IMR-90 (cell line): Measurements from ENCODE around the gene SERPINA6. TPM values are rescaled to one million over a fixed set of nuclear protein-coding genes. Genes with fewer than 3 reads are reported as not detected.

Source experiments
- ATAC-seq: fragments of 200-7000 bp; cut with Tn5 transposase; 2 replicates; pipeline ENCODE4 v1.9.1; 2020; ENCODE audit warnings: low read depth, mild to moderate bottlenecking, moderate library complexity
- BruUV-seq: library from RNA; stranded (reverse); fragments of 400-500 nt; replicated peaks from 2 replicates; lab custom pipeline; 2021; lab: Mats Ljungman, UMichigan
- CTCF ChIA-PET: fragments of 300-600 bp; formaldehyde crosslinking; extraction: SDS; loops from one replicate; lab custom pipeline; 2021; ENCODE audit warnings: antibody characterized with exemption; lab: Yijun Ruan, JAX
- POLR2A ChIA-PET: fragments of 300-600 bp; sonication (Branson Sonifier 250); formaldehyde crosslinking; loops from one replicate; lab custom pipeline; 2022; ENCODE audit warnings: antibody characterized with exemption; ENCODE audit not compliant: unreplicated experiment; lab: Charles Lee
- DNase-seq: peaks from one replicate; pipeline ENCODE4 v3.0.0; 2013
- H2AFZ ChIP-seq: replicated peaks from 2 replicates; pipeline ENCODE3; 2013; ENCODE audit warnings: low read length, mild to moderate bottlenecking; ENCODE audit not compliant: poor library complexity
- H2AK5ac ChIP-seq: 2 replicates; pipeline ENCODE4 v1.6.1; 2013; ENCODE audit warnings: low read depth, low read length, inconsistent platforms
- H2AK9ac ChIP-seq: replicated peaks from 2 replicates; pipeline ENCODE3; 2013; ENCODE audit warnings: mild to moderate bottlenecking, low read depth, low read length, moderate library complexity; ENCODE audit not compliant: poor library complexity
- H2BK120ac ChIP-seq: 2 replicates; pipeline ENCODE4 v1.6.1; 2013; ENCODE audit warnings: low read depth, low read length, inconsistent platforms
- H2BK15ac ChIP-seq: 3 replicates; pipeline ENCODE4 v1.6.1; 2013; ENCODE audit warnings: low read depth, low read length, inconsistent platforms
- H2BK20ac ChIP-seq: 2 replicates; pipeline ENCODE4 v1.6.1; 2013; ENCODE audit warnings: low read depth, mild to moderate bottlenecking, inconsistent platforms, low read length, moderate library complexity
- H2BK5ac ChIP-seq: 2 replicates; pipeline ENCODE4 v1.6.1; 2013; ENCODE audit warnings: mild to moderate bottlenecking, low read depth, low read length, inconsistent platforms; ENCODE audit not compliant: poor library complexity, severe bottlenecking
- H3K14ac ChIP-seq: replicated peaks from 2 replicates; pipeline ENCODE4 v1.6.1; 2013; ENCODE audit warnings: low read depth, low read length, inconsistent platforms
- H3K18ac ChIP-seq: 2 replicates; pipeline ENCODE4 v1.6.1; 2013; ENCODE audit warnings: low read depth, low read length, control low read depth
- H3K23ac ChIP-seq: 2 replicates; pipeline ENCODE4 v1.6.1; 2013; ENCODE audit warnings: low read depth, low read length, inconsistent platforms
- H3K27ac ChIP-seq: 2 replicates; pipeline ENCODE4 v1.5.1; 2013; ENCODE audit warnings: mild to moderate bottlenecking, control low read depth, low read length; ENCODE audit not compliant: insufficient read depth
- H3K27me3 ChIP-seq: 2 replicates; pipeline ENCODE4 v1.6.1; 2013; ENCODE audit warnings: low read length; ENCODE audit not compliant: control insufficient read depth, insufficient read depth
- H3K36me3 ChIP-seq: 2 replicates; pipeline ENCODE4 v1.6.1; 2013; ENCODE audit warnings: low read length, mixed read lengths; ENCODE audit not compliant: control insufficient read depth, insufficient read depth
- H3K4ac ChIP-seq: 2 replicates; pipeline ENCODE4 v1.6.1; 2013; ENCODE audit warnings: low read depth, low read length, inconsistent platforms
- H3K4me1 ChIP-seq: 2 replicates; pipeline ENCODE4 v1.6.1; 2013; ENCODE audit warnings: low read length, mixed read lengths; ENCODE audit not compliant: control insufficient read depth, insufficient read depth
- H3K4me2 ChIP-seq: 2 replicates; pipeline ENCODE4 v1.6.1; 2013; ENCODE audit warnings: low read depth, mild to moderate bottlenecking, control low read depth, low read length, moderate library complexity
- H3K4me3 ChIP-seq: 2 replicates; pipeline ENCODE4 v1.5.1; 2013; ENCODE audit warnings: low read depth, mild to moderate bottlenecking, control low read depth, low read length, moderate library complexity; ENCODE audit not compliant: insufficient read depth
- H3K56ac ChIP-seq: 2 replicates; pipeline ENCODE4 v1.6.1; 2013; ENCODE audit warnings: low read length, inconsistent platforms; ENCODE audit not compliant: insufficient read depth; ENCODE audit errors: extremely low read depth
- H3K79me1 ChIP-seq, 2 experiments: 2 replicates each; pipeline ENCODE4 v1.6.1; 2013; ENCODE audit warnings: low read length in 2 of 2, inconsistent platforms in 1 of 2, low read depth in 1 of 2
- H3K9ac ChIP-seq: 2 replicates; pipeline ENCODE4 v1.6.1; 2013; ENCODE audit warnings: low read depth, low read length, control low read depth
- H3K9me1 ChIP-seq: 2 replicates; pipeline ENCODE4 v1.6.1; 2013; ENCODE audit warnings: low read length, inconsistent platforms; ENCODE audit not compliant: insufficient read depth
- H3K9me3 ChIP-seq: 2 replicates; pipeline ENCODE4 v1.6.1; 2013; ENCODE audit warnings: low read length; ENCODE audit not compliant: control insufficient read depth, insufficient read depth
- H4K20me1 ChIP-seq: 2 replicates; pipeline ENCODE4 v1.6.1; 2013; ENCODE audit warnings: low read length, inconsistent platforms; ENCODE audit not compliant: insufficient read depth
- H4K5ac ChIP-seq: 2 replicates; pipeline ENCODE4 v1.6.1; 2013; ENCODE audit warnings: mild to moderate bottlenecking, low read depth, low read length, control low read depth
- H4K8ac ChIP-seq, 2 experiments: 2 replicates each; pipeline ENCODE4 v1.6.1; 2013; ENCODE audit warnings: low read depth in 2 of 2, low read length in 2 of 2, control low read depth in 1 of 2, inconsistent platforms in 1 of 2
- H4K91ac ChIP-seq: 2 replicates; pipeline ENCODE4 v1.6.1; 2013; ENCODE audit warnings: low read depth, low read length, inconsistent platforms; ENCODE audit not compliant: insufficient read depth
- BHLHE40 ChIP-seq: fragments of 150-350 bp; IDR thresholded peaks from 2 replicates; pipeline ENCODE4 v1.6.1; 2016; ENCODE audit warnings: mild to moderate bottlenecking, low read depth, low read length
- CEBPB ChIP-seq: IDR thresholded peaks from 2 replicates; pipeline ENCODE4 v1.6.1; 2012; ENCODE audit warnings: low read depth, low read length, improper control_type of control experiment
- CHD1 ChIP-seq: IDR thresholded peaks from 2 replicates; pipeline ENCODE4 v1.6.1; 2012; ENCODE audit warnings: low read depth, low read length, improper control_type of control experiment
- FOS ChIP-seq: fragments of 150-350 bp; IDR thresholded peaks from 2 replicates; pipeline ENCODE4 v1.6.1; 2016; ENCODE audit warnings: low read depth, low read length
- MAFK ChIP-seq: IDR thresholded peaks from 2 replicates; pipeline ENCODE4 v1.6.1; 2012; ENCODE audit warnings: low read depth, low read length, improper control_type of control experiment
- MAZ ChIP-seq: IDR thresholded peaks from 2 replicates; pipeline ENCODE4 v1.6.1; 2012; ENCODE audit warnings: low read depth, mild to moderate bottlenecking, low read length, improper control_type of control experiment, moderate library complexity, borderline replicate concordance
- MXI1 ChIP-seq: IDR thresholded peaks from 2 replicates; pipeline ENCODE4 v1.6.1; 2012; ENCODE audit warnings: low read depth, mild to moderate bottlenecking, low read length, moderate library complexity, borderline replicate concordance
- NFE2L2 ChIP-seq: fragments of 150-350 bp; IDR thresholded peaks from 2 replicates; pipeline ENCODE4 v1.6.1; 2016; ENCODE audit warnings: low read depth, mild to moderate bottlenecking, low read length
- POLR2A ChIP-seq: IDR thresholded peaks from 2 replicates; pipeline ENCODE4 v1.6.1; 2012; ENCODE audit warnings: mild to moderate bottlenecking, low read depth, low read length
- RAD21 ChIP-seq: IDR thresholded peaks from 2 replicates; pipeline ENCODE4 v1.6.1; 2012; ENCODE audit warnings: low read length, improper control_type of control experiment
- RCOR1 ChIP-seq: IDR thresholded peaks from 2 replicates; pipeline ENCODE4 v1.6.1; 2012; ENCODE audit warnings: mild to moderate bottlenecking, low read length, improper control_type of control experiment; ENCODE audit not compliant: insufficient replicate concordance
- RFX5 ChIP-seq: IDR thresholded peaks from 2 replicates; pipeline ENCODE4 v1.8.0; 2012; ENCODE audit warnings: low read depth, mild to moderate bottlenecking, low read length, moderate library complexity
- SMC3 ChIP-seq: fragments of 150-350 bp; IDR thresholded peaks from 2 replicates; pipeline ENCODE4 v1.6.1; 2016; ENCODE audit warnings: low read depth, mild to moderate bottlenecking, antibody characterized with exemption, low read length, moderate library complexity
- USF2 ChIP-seq: fragments of 150-350 bp; IDR thresholded peaks from 2 replicates; pipeline ENCODE4 v1.6.1; 2017; ENCODE audit warnings: mild to moderate bottlenecking, antibody characterized with exemption, low read length, low read depth
- WGBS, 2 experiments: methylation state at CpG; one replicate each; pipeline versions ENCODE4 v1.1.5 to v1.1.7; 2013; ENCODE audit warnings: missing lambda C conversion rate in 2 of 2; ENCODE audit not compliant: insufficient read length in 1 of 2; ENCODE audit errors: extremely low coverage in 2 of 2; 5-methylcytosine and 5-hydroxymethylcytosine counted together
- dilution Hi-C: fragments of 300-500 bp; cut with HindIII; formaldehyde crosslinking; loops from one replicate; pipeline ENCODE4 v1.14.3; 2018; ENCODE audit warnings: low sequenced_read_pairs; ENCODE audit not compliant: unreplicated experiment
- in situ Hi-C: fragments of 300-500 bp; cut with MboI; formaldehyde crosslinking; loops from 3 replicates; pipeline ENCODE4 v1.14.3; 2019; ENCODE audit warnings: low sequenced_read_pairs, inconsistent platforms, mixed read lengths
- intact Hi-C: fragments of 100-400 bp; cut with micrococcal nuclease; formaldehyde crosslinking; loops from 2 replicates; pipeline ENCODE4 v1.10.0; 2022
- polyA plus RNA-seq, 3 experiments: library from polyadenylated mRNA; depleted of rRNA; stranded (reverse); fragments of >200 nt; gene quantifications; 2 replicates each; pipeline ENCODE4 v1.2.3, GENCODE V29; 2012; ENCODE audit warnings: low replicate concordance in 1 of 3
- total RNA-seq: library from RNA; depleted of rRNA; stranded (reverse); fragments of >200 nt; gene quantifications from 2 replicates; pipeline ENCODE4 v1.2.3, GENCODE V29; 2012
- TF ChIP-seq, protein P1 (sequence below): conservative IDR thresholded peaks from 2 replicates; pipeline ENCODE4 v1.5.1; 2012; ENCODE audit warnings: mild to moderate bottlenecking, low read depth, low read length, improper control_type of control experiment

The SERPINA6 gene
- total and polyA plus RNA-seq, 2 of the 4 experiments (the other 2 are of a cell fraction), result not detected

DNA sequence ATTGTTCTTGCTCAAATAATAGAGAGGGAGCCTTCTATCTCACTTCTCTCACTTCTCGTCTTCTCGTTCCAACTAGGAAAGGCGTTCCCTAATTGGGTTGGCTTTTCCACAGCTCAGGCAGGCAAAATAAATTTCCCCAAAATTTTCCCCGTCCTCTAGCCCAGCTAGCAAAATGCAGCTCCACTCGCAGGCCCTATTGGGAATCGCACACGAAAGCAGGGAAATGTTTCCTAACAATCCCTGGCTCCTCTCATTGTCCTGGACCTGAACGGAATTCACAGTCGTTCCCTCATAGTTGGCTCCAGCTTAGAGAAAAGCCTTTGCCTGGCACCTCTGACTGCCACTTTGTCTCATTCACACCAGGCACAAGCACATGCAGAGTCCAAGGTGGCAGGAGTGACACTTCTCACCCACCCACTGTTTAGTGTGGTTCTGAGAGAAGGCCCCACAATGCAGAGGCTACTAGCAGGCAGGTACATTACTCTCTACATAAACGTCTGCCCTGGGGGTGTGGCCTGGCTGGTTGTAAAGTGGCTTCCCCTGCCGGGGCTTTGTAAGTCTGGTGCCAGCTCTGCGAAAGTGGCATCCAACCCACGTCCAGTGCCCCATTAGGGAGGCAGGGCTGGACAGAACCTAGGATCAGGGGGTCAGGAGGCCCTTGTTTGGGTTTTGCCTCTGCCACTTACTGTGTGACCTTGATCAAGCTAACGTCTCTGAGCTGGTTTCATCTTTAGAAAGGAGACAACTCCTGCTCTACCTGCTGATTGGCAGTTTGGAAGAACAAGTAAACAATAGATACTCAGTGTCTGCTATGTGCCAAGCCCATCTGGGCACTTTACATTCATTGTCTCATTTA lies 34.3 kb downstream of the SERPINA6 start:
- Histone ChIP-seq H4K5ac (no peak overlapping the region), H3K56ac (no peak overlapping the region), H2AK5ac (no peak overlapping the region), H2AFZ (no peak overlapping the region), H3K9me1 (no peaks in the 10 kb centered on the region), H3K4me3 (no peak overlapping the region), H3K36me3 (no peaks in the 10 kb centered on the region), H4K20me1 (no peaks in the 10 kb centered on the region; the same call in 1 of the 2 replicates), H2BK5ac (no peak overlapping the region), H3K27ac (no peak overlapping the region), H2AK9ac (no peak overlapping the region), H4K8ac (no peak overlapping the region), H4K91ac (no peak overlapping the region), H2BK20ac (no peak overlapping the region), H3K4me1 (no peaks in the 10 kb centered on the region), H3K4ac (no peak overlapping the region), H3K14ac (no peak overlapping the region), H3K23ac (no peak overlapping the region), H3K9me3 (peaks cover 4% of the 10 kb centered on the region; the same call in 1 of the 2 replicates), H3K9ac (no peak overlapping the region), H3K18ac (no peak overlapping the region), H2BK15ac (no peak overlapping the region), H3K27me3 (no peaks in the 10 kb centered on the region), H3K79me1 (no peaks in the 10 kb centered on the region), H3K4me2 (no peak overlapping the region), H2BK120ac (no peak overlapping the region)
- intact Hi-C loops (no loop called here), in situ Hi-C loops (no loop called here), dilution Hi-C loops (no loop called here)
- ATAC-seq, result no peak
- DNase-seq, result no peak
- no TSS peak for BruUV-seq
- 25% methylated on average over 6 of the region's 14 CpGs; no CpG with 5 or more reads in 1 of the 2 experiments for WGBS, 2 experiments
- ChIA-PET CTCF (no interaction called here), POLR2A (no interaction called here)
- TF ChIP-seq, protein P1, sequence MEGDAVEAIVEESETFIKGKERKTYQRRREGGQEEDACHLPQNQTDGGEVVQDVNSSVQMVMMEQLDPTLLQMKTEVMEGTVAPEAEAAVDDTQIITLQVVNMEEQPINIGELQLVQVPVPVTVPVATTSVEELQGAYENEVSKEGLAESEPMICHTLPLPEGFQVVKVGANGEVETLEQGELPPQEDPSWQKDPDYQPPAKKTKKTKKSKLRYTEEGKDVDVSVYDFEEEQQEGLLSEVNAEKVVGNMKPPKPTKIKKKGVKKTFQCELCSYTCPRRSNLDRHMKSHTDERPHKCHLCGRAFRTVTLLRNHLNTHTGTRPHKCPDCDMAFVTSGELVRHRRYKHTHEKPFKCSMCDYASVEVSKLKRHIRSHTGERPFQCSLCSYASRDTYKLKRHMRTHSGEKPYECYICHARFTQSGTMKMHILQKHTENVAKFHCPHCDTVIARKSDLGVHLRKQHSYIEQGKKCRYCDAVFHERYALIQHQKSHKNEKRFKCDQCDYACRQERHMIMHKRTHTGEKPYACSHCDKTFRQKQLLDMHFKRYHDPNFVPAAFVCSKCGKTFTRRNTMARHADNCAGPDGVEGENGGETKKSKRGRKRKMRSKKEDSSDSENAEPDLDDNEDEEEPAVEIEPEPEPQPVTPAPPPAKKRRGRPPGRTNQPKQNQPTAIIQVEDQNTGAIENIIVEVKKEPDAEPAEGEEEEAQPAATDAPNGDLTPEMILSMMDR, result no peak
- no peak for TF ChIP-seq CHD1
- TF ChIP-seq POLR2A, result no peak
- no peak for TF ChIP-seq MXI1
- no peak for TF ChIP-seq FOS
- TF ChIP-seq MAZ, result no peak
- no peak for TF ChIP-seq MAFK
- no peak for TF ChIP-seq CEBPB
- no peak for TF ChIP-seq SMC3
- no peak for TF ChIP-seq RFX5
- TF ChIP-seq NFE2L2, result no peak
- TF ChIP-seq RCOR1, result no peak
- no peak for TF ChIP-seq BHLHE40
- TF ChIP-seq RAD21, result no peak
- TF ChIP-seq USF2, result no peak
